Mesenchymal stem cell (in vitro differentiated cells and primary cell): ENCODE results near the gene RAET1L.

Experiments used
- DNase-seq: peaks from one replicate; pipeline ENCODE4 v3.0.0-alpha.2; 2013
- H2AFZ ChIP-seq: one replicate; pipeline ENCODE4 v1.6.1; 2013; ENCODE audit warnings: low read depth, mild to moderate bottlenecking, control low read depth, inconsistent platforms, low read length, moderate library complexity
- H2AK5ac ChIP-seq: 2 replicates; pipeline ENCODE4 v1.6.1; 2013; ENCODE audit warnings: low read length, moderate library complexity, mild to moderate bottlenecking, inconsistent platforms; ENCODE audit not compliant: severe bottlenecking
- H2BK120ac ChIP-seq: one replicate; pipeline ENCODE4 v1.6.1; 2013; ENCODE audit warnings: low read depth, mild to moderate bottlenecking, inconsistent platforms, low read length, moderate library complexity
- H2BK12ac ChIP-seq, 2 experiments: one replicate each; pipeline ENCODE4 v1.6.1; 2013; ENCODE audit warnings: inconsistent platforms in 2 of 2, low read length in 2 of 2, mild to moderate bottlenecking in 2 of 2, moderate library complexity in 2 of 2, control low read depth in 1 of 2
- H2BK15ac ChIP-seq: one replicate; pipeline ENCODE4 v1.6.1; 2013; ENCODE audit warnings: mild to moderate bottlenecking, low read depth, inconsistent platforms; ENCODE audit not compliant: poor library complexity, severe bottlenecking
- H2BK5ac ChIP-seq: 2 replicates; pipeline ENCODE4 v1.6.1; 2013; ENCODE audit warnings: low read depth, mild to moderate bottlenecking, low read length, control low read depth, inconsistent platforms; ENCODE audit not compliant: poor library complexity, severe bottlenecking
- H3K14ac ChIP-seq, 2 experiments: one replicate each; pipeline ENCODE4 v1.6.1; 2013; ENCODE audit warnings: inconsistent platforms in 2 of 2, low read length in 2 of 2, control low read depth in 1 of 2, mild to moderate bottlenecking in 1 of 2, moderate library complexity in 1 of 2
- H3K18ac ChIP-seq, 2 experiments: one replicate each; pipeline ENCODE4 v1.6.1; 2013; ENCODE audit warnings: inconsistent platforms in 2 of 2, low read length in 2 of 2, control low read depth in 1 of 2, low read depth in 1 of 2, mild to moderate bottlenecking in 1 of 2
- H3K23ac ChIP-seq, 2 experiments: one replicate each; pipeline ENCODE4 v1.6.1; 2013; ENCODE audit warnings: inconsistent platforms in 2 of 2, low read length in 2 of 2, mild to moderate bottlenecking in 2 of 2, moderate library complexity in 2 of 2, control low read depth in 1 of 2
- H3K27ac ChIP-seq: 2 replicates; pipeline ENCODE4 v1.5.1; 2013; ENCODE audit warnings: mild to moderate bottlenecking, moderate library complexity, low read length, control low read depth, inconsistent platforms; ENCODE audit not compliant: poor library complexity, severe bottlenecking
- H3K27me3 ChIP-seq, 2 experiments: 2 replicates each; pipeline versions ENCODE4 v1.6.1 to v1.7.0; 2013; ENCODE audit warnings: low read length in 2 of 2, mild to moderate bottlenecking in 2 of 2, moderate library complexity in 2 of 2, control low read depth in 1 of 2, inconsistent platforms in 1 of 2; ENCODE audit not compliant: control insufficient read depth in 1 of 2, insufficient read depth in 1 of 2
- H3K36me3 ChIP-seq, 2 experiments: 2 replicates each; pipeline versions ENCODE4 v1.6.1 to v1.7.0; 2013; ENCODE audit warnings: low read length in 2 of 2, control low read depth in 1 of 2, inconsistent platforms in 1 of 2, low read depth in 1 of 2, mild to moderate bottlenecking in 1 of 2; ENCODE audit not compliant: insufficient read depth in 2 of 2, control insufficient read depth in 1 of 2
- H3K4ac ChIP-seq, 2 experiments: one replicate each; pipeline ENCODE4 v1.6.1; 2013; ENCODE audit warnings: inconsistent platforms in 2 of 2, low read length in 2 of 2, mild to moderate bottlenecking in 2 of 2, moderate library complexity in 2 of 2, control low read depth in 1 of 2, low read depth in 1 of 2
- H3K4me1 ChIP-seq: 2 replicates; pipeline ENCODE4 v1.6.1; 2013; ENCODE audit warnings: low read depth, low read length, control low read depth; ENCODE audit not compliant: control insufficient read depth, insufficient read depth
- H3K4me2 ChIP-seq: 2 replicates; pipeline ENCODE4 v1.6.1; 2013; ENCODE audit warnings: low read length, mild to moderate bottlenecking, inconsistent platforms; ENCODE audit not compliant: poor library complexity, severe bottlenecking
- H3K4me3 ChIP-seq, 2 experiments: 2 replicates each; pipeline versions ENCODE4 v1.5.1 to v1.7.0; 2013; ENCODE audit warnings: low read length in 2 of 2, mild to moderate bottlenecking in 2 of 2, control low read depth in 1 of 2, low read depth in 1 of 2; ENCODE audit not compliant: insufficient read depth in 1 of 2
- H3K79me1 ChIP-seq: replicated peaks from 2 replicates; pipeline ENCODE4 v1.6.1; 2013; ENCODE audit warnings: mild to moderate bottlenecking, control low read depth, low read length, inconsistent platforms; ENCODE audit not compliant: poor library complexity, severe bottlenecking
- H3K9ac ChIP-seq: 2 replicates; pipeline ENCODE4 v1.7.0; 2013; ENCODE audit warnings: mild to moderate bottlenecking, low read length, moderate library complexity
- H3K9me3 ChIP-seq: 2 replicates; pipeline ENCODE4 v1.7.0; 2013; ENCODE audit warnings: mild to moderate bottlenecking, low read length; ENCODE audit not compliant: control insufficient read depth
- H4K8ac ChIP-seq: one replicate; pipeline ENCODE4 v1.6.1; 2013; ENCODE audit warnings: inconsistent platforms, mild to moderate bottlenecking, low read length, moderate library complexity
- H4K91ac ChIP-seq: one replicate; pipeline ENCODE4 v1.6.1; 2013; ENCODE audit warnings: mild to moderate bottlenecking, low read length, inconsistent platforms
- WGBS: methylation state at CpG from one replicate; pipeline ENCODE4 v1.1.7; 2013; ENCODE audit warnings: mixed read lengths; 5-methylcytosine and 5-hydroxymethylcytosine counted together

The RAET1L gene

GRCh38 chr6:149990661-149991471 is 34.5 kb downstream of the RAET1L start:
- Histone ChIP-seq H3K14ac (no peak overlapping the region), H3K9me3 (peaks cover 26% of the 10 kb centered on the region), H3K79me1 (no peaks in the 10 kb centered on the region), H3K4me3 (peak overlapping the region in 1 of 2 experiments; percentile 67), H4K8ac (no peak overlapping the region), H3K18ac (no peak overlapping the region), H3K27ac (no peak overlapping the region), H2BK120ac (no peak overlapping the region), H2AK5ac (no peak overlapping the region), H3K27me3 (peaks cover 89 to 100% of the 10 kb centered on the region in 2 experiments), H4K91ac (no peak overlapping the region), H3K9ac (no peak overlapping the region), H3K4me1 (peaks cover 13% of the 10 kb centered on the region), H3K23ac (no peak overlapping the region), H3K4me2 (peak overlapping the region; percentile 88), H2BK12ac (no peak overlapping the region), H2BK15ac (no peak overlapping the region), H2AFZ (peak overlapping the region; percentile 56), H2BK5ac (no peak overlapping the region), H3K36me3 (no peaks in the 10 kb centered on the region), H3K4ac (no peak overlapping the region)
- WGBS, result under 1% methylated on average over 46 of the region's 49 CpGs
- peak; percentile 19 for DNase-seq

- DNase-seq, result no peak
- Histone ChIP-seq H3K4me3 (peak overlapping the region in 1 of 2 experiments; percentile 67), H2AFZ (no peak overlapping the region), H3K23ac (peak overlapping the region in 1 of 2 experiments; percentile 46), H2BK12ac (no peak overlapping the region), H4K91ac (no peak overlapping the region), H3K27ac (no peak overlapping the region), H2BK15ac (peak overlapping the region; percentile 86), H3K14ac (no peak overlapping the region), H3K27me3 (peaks cover 89 to 100% of the 10 kb centered on the region in 2 experiments), H3K4me1 (peaks cover 13% of the 10 kb centered on the region), H2BK120ac (no peak overlapping the region), H3K18ac (no peak overlapping the region), H3K9ac (no peak overlapping the region), H3K4me2 (peak overlapping the region; percentile 88), H3K9me3 (peaks cover 26% of the 10 kb centered on the region), H4K8ac (no peak overlapping the region), H3K4ac (no peak overlapping the region), H3K79me1 (no peaks in the 10 kb centered on the region), H2AK5ac (no peak overlapping the region), H2BK5ac (no peak overlapping the region), H3K36me3 (no peaks in the 10 kb centered on the region)
- 1% methylated on average over 24 of the region's 32 CpGs for WGBS
These were observed 35.1 kb downstream of the RAET1L start for GRCh38 chr6:149990212-149990660.

GRCh38 chr6:149988550-149989346 is 36.6 kb downstream of the RAET1L start:
- H2AFZ ChIP-seq, result no peak overlapping the region
- WGBS, result 5% methylated on average over 7 of the region's 17 CpGs

GRCh38 chr6:149987602-149988107 is 37.7 kb downstream of the RAET1L start:
- 0% methylated on average over 1 of the region's 2 CpGs for WGBS
- no peak overlapping the region for H4K8ac ChIP-seq
- H3K4me3 ChIP-seq, result no peak overlapping the region

More at GRCh38 chr6:149988550-149989346, 36.6 kb downstream of the RAET1L start:
- Histone ChIP-seq H2BK12ac (no peak overlapping the region), H3K4me1 (peaks cover 13% of the 10 kb centered on the region), H3K18ac (no peak overlapping the region), H3K27ac (no peak overlapping the region), H3K4me2 (no peak overlapping the region), H3K27me3 (peaks cover 86 to 94% of the 10 kb centered on the region in 2 experiments), H3K79me1 (no peaks in the 10 kb centered on the region), H3K4ac (no peak overlapping the region), H4K8ac (no peak overlapping the region), H2BK5ac (no peak overlapping the region), H3K9me3 (peaks cover 26% of the 10 kb centered on the region), H2AK5ac (no peak overlapping the region), H3K14ac (no peak overlapping the region), H3K4me3 (no peak overlapping the region), H2BK15ac (no peak overlapping the region), H3K36me3 (no peaks in the 10 kb centered on the region), H3K9ac (no peak overlapping the region), H3K23ac (no peak overlapping the region), H2BK120ac (no peak overlapping the region), H4K91ac (no peak overlapping the region)
- DNase-seq, result no peak

More at GRCh38 chr6:149987602-149988107, 37.7 kb downstream of the RAET1L start:
- Histone ChIP-seq H2BK12ac (no peak overlapping the region), H3K9me3 (peaks cover 26% of the 10 kb centered on the region), H3K18ac (no peak overlapping the region), H3K14ac (no peak overlapping the region), H2AK5ac (no peak overlapping the region), H3K36me3 (no peaks in the 10 kb centered on the region), H2BK15ac (no peak overlapping the region), H3K79me1 (no peaks in the 10 kb centered on the region), H2AFZ (no peak overlapping the region), H3K4me1 (peaks cover 13% of the 10 kb centered on the region), H2BK5ac (no peak overlapping the region), H3K27me3 (peaks cover 86 to 92% of the 10 kb centered on the region in 2 experiments), H3K27ac (no peak overlapping the region), H3K23ac (no peak overlapping the region), H3K4ac (no peak overlapping the region), H3K4me2 (no peak overlapping the region), H3K9ac (no peak overlapping the region), H4K91ac (no peak overlapping the region), H2BK120ac (no peak overlapping the region)
- no peak for DNase-seq
